A549 (cell line): ENCODE data around the gene KYNU. TPM values are rescaled to one million over a fixed set of nuclear protein-coding genes. Genes with fewer than 3 reads are reported as not detected.
A peak's percentile ranks its signal among the peaks of the same experiment; 100 is the strongest.

ENCODE experiments used
- ATAC-seq, 2 experiments: fragments of 200-7000 bp in 1 of 2; fragments of >200 bp in 1 of 2; cut with Nextera tagmentation in 1 of 2; cut with Tn5 transposase in 1 of 2; 3 replicates each; pipeline versions ENCODE4 v1.8.0 to v1.9.1; 2018 to 2020; ENCODE audit warnings: mild to moderate bottlenecking in 1 of 2, moderate library complexity in 1 of 2
- CTCF ChIA-PET: fragments of 300-600 bp; sonication (Branson Sonifier 250); formaldehyde crosslinking; extraction: SDS; loops from one replicate; lab custom pipeline; 2021; ENCODE audit warnings: antibody characterized with exemption, inconsistent platforms; lab: Yijun Ruan, JAX
- POLR2A ChIA-PET: fragments of 350-600 bp; formaldehyde crosslinking; extraction: SDS; loops from one replicate; lab custom pipeline; 2021; ENCODE audit warnings: antibody characterized with exemption, inconsistent platforms; lab: Yijun Ruan, JAX
- DNase-seq, 2 experiments: peaks; one replicate each; pipeline versions ENCODE4 v3.0.0 to v3.0.0-alpha.2; 2011 to 2016; ENCODE audit warnings: low read depth in 1 of 2, low spot score in 1 of 2
- FAIRE-seq: peaks from 2 replicates; lab custom pipeline; 2011; peaks lifted over from hg19 to GRCh38; lab: Jason Lieb, UNC
- H3K27ac ChIP-seq, 2 experiments: fragments of >200 bp; sonication (Bioruptor Twin); formaldehyde crosslinking; 3 replicates each; pipeline ENCODE4 v1.5.1; 2016 to 2017
- H3K4me1 ChIP-seq: fragments of >200 bp; sonication (Bioruptor Twin); formaldehyde crosslinking; 3 replicates; pipeline ENCODE4 v1.6.1; 2016
- H3K4me2 ChIP-seq: fragments of >200 bp; sonication (Bioruptor Twin); formaldehyde crosslinking; 3 replicates; pipeline ENCODE4 v1.6.1; 2016
- H3K4me3 ChIP-seq: fragments of >200 bp; sonication (Bioruptor Twin); formaldehyde crosslinking; 3 replicates; pipeline ENCODE4 v1.5.1; 2016
- H3K9me3 ChIP-seq: fragments of >200 bp; sonication (Bioruptor Twin); formaldehyde crosslinking; 3 replicates; pipeline ENCODE4 v1.6.1; 2016
- CBX2 ChIP-seq: fragments of 200-600 bp; sonication (generic); IDR thresholded peaks from 2 replicates; pipeline ENCODE4 v1.6.1; 2016; ENCODE audit warnings: low read depth, mild to moderate bottlenecking, borderline replicate concordance
- CBX8 ChIP-seq: fragments of 200-600 bp; sonication (generic); IDR thresholded peaks from 2 replicates; pipeline ENCODE4 v1.6.1; 2016
- CEBPB ChIP-seq, 2 experiments: fragments of >200 bp in 1 of 2; sonication (Bioruptor Twin) in 1 of 2; formaldehyde crosslinking in 1 of 2; IDR thresholded peaks; 2 replicates each; pipeline ENCODE4 v1.6.1; 2012 to 2016
- CHD4 ChIP-seq: fragments of 200-600 bp; sonication (generic); IDR thresholded peaks from 2 replicates; pipeline ENCODE4 v1.6.1; 2016; ENCODE audit warnings: antibody characterized with exemption, mild to moderate bottlenecking, borderline replicate concordance
- EHF ChIP-seq: fragments of 250-450 bp; sonication (Bioruptor Pico); IDR thresholded peaks from 2 replicates; pipeline ENCODE4 v1.5.0; 2020; ENCODE audit warnings: mild to moderate bottlenecking
- EHMT2 ChIP-seq: fragments of 200-600 bp; sonication (generic); IDR thresholded peaks from 2 replicates; pipeline ENCODE4 v1.6.1; 2016; ENCODE audit warnings: antibody characterized with exemption, low read depth, mild to moderate bottlenecking, moderate library complexity
- ESRRA ChIP-seq: fragments of 150-350 bp; IDR thresholded peaks from 2 replicates; pipeline ENCODE4 v1.6.1; 2014; ENCODE audit warnings: mild to moderate bottlenecking, low read length, borderline replicate concordance
- FOSL2 ChIP-seq, 2 experiments: fragments of 450-650 bp in 1 of 2; fragments of >200 bp in 1 of 2; sonication (Bioruptor Twin) in 1 of 2; formaldehyde crosslinking; IDR thresholded peaks; 2 replicates each; pipeline versions ENCODE4 v1.5.0 to v1.6.1; 2016 to 2020; ENCODE audit warnings: mild to moderate bottlenecking in 1 of 2, moderate library complexity in 1 of 2
- GATA3 ChIP-seq: IDR thresholded peaks from 2 replicates; pipeline ENCODE4 v1.6.1; 2012; ENCODE audit warnings: borderline replicate concordance
- HES2 ChIP-seq: fragments of >200 bp; sonication (Bioruptor Twin); formaldehyde crosslinking; IDR thresholded peaks from 2 replicates; pipeline ENCODE4 v1.6.1; 2016
- HEYL ChIP-seq: fragments of 250-450 bp; sonication (Bioruptor Pico); IDR thresholded peaks from 2 replicates; pipeline ENCODE4 v1.8.0; 2021; ENCODE audit warnings: mild to moderate bottlenecking, moderate library complexity
- HMGXB4 ChIP-seq: fragments of 250-450 bp; sonication (Bioruptor Pico); IDR thresholded peaks from 2 replicates; pipeline ENCODE4 v1.5.0; 2021; ENCODE audit warnings: mild to moderate bottlenecking, moderate library complexity, borderline replicate concordance
- HOXB5 ChIP-seq: fragments of 250-450 bp; sonication (Bioruptor Pico); IDR thresholded peaks from 2 replicates; pipeline ENCODE4 v1.5.0; 2020; ENCODE audit warnings: mild to moderate bottlenecking, moderate library complexity
- JUN ChIP-seq, 2 experiments: fragments of >200 bp; sonication (Bioruptor Twin); formaldehyde crosslinking; IDR thresholded peaks; 2 replicates in 1 of 2; 3 replicates in 1 of 2; pipeline ENCODE4 v1.6.1; 2016 to 2017
- MAFK ChIP-seq: fragments of 450-650 bp; IDR thresholded peaks from 2 replicates; pipeline ENCODE4 v1.6.1; 2014; ENCODE audit not compliant: partially characterized antibody
- MAZ ChIP-seq: fragments of 150-350 bp; IDR thresholded peaks from 2 replicates; pipeline ENCODE4 v1.6.1; 2014; ENCODE audit warnings: antibody characterized with exemption, low read depth, low read length, borderline replicate concordance
- POLR2AphosphoS2 ChIP-seq: conservative IDR thresholded peaks from 2 replicates; pipeline ENCODE4 v1.6.1; 2012; ENCODE audit warnings: low read length, improper control_type of control experiment, inconsistent platforms
- RAD21 ChIP-seq, 2 experiments: fragments of >200 bp in 1 of 2; sonication (Bioruptor Twin) in 1 of 2; formaldehyde crosslinking in 1 of 2; IDR thresholded peaks in 1 of 2; conservative IDR thresholded peaks in 1 of 2; 2 replicates in 1 of 2; 3 replicates in 1 of 2; pipeline ENCODE4 v1.6.1; 2012 to 2018; ENCODE audit warnings: inconsistent platforms in 1 of 2
- RCOR1 ChIP-seq: fragments of 150-350 bp; IDR thresholded peaks from 2 replicates; pipeline ENCODE4 v1.6.1; 2014; ENCODE audit warnings: antibody characterized with exemption, low read length, low read depth
- RFX5 ChIP-seq: fragments of 450-650 bp; IDR thresholded peaks from 2 replicates; pipeline ENCODE4 v1.7.1; 2014; ENCODE audit warnings: antibody characterized with exemption, mild to moderate bottlenecking, moderate library complexity
- RNF2 ChIP-seq: fragments of 200-600 bp; sonication (generic); IDR thresholded peaks from 2 replicates; pipeline ENCODE4 v1.6.1; 2016; ENCODE audit warnings: low read depth, mild to moderate bottlenecking, antibody characterized with exemption, moderate library complexity, borderline replicate concordance
- SREBF2 ChIP-seq: fragments of 450-650 bp; IDR thresholded peaks from 2 replicates; pipeline ENCODE4 v1.6.1; 2014; ENCODE audit warnings: mild to moderate bottlenecking, moderate library complexity
- TFCP2L1 ChIP-seq: fragments of 250-450 bp; sonication (Bioruptor Pico); IDR thresholded peaks from 2 replicates; pipeline ENCODE4 v1.5.0; 2021; ENCODE audit warnings: mild to moderate bottlenecking
- ZC3H11A ChIP-seq: fragments of 450-650 bp; IDR thresholded peaks from 2 replicates; pipeline ENCODE4 v1.6.1; 2014; ENCODE audit warnings: antibody characterized with exemption, mild to moderate bottlenecking
- ZNF302 ChIP-seq: fragments of 250-450 bp; sonication (Bioruptor Pico); IDR thresholded peaks from 2 replicates; pipeline ENCODE4 v1.9.0; 2021; ENCODE audit warnings: inconsistent platforms, mild to moderate bottlenecking, moderate library complexity
- WGBS: methylation state at CpG from one replicate; pipeline ENCODE4 v1.1.6; 2017; ENCODE audit errors: missing lambda C conversion rate; 5-methylcytosine and 5-hydroxymethylcytosine counted together
- polyA plus RNA-seq, 4 experiments: library from polyadenylated mRNA; depleted of rRNA in 3 of 4; stranded (reverse); fragments of >200 nt; fragmentation: RNase III in 1 of 4; extraction: RNeasy Plus Mini Kit Qiagen cat#74134 plus additional on column Dnase treatment in 1 of 4; gene quantifications; 2 replicates in 3 of 4; 3 replicates in 1 of 4; pipeline ENCODE4 v1.2.3, GENCODE V29; 2011 to 2017

The KYNU gene
- polyA plus RNA-seq, 2 of the 4 experiments (the other 2 are of a cell fraction), result 302 to 324 TPM

- no peak for TF ChIP-seq EHF (CRISPR knock-in tag)
Observed at GRCh38 chr2:142951190-142952007, 73.9 kb downstream of the KYNU start (continued).

- Histone ChIP-seq H3K4me1 (peaks cover 49% of the 10 kb centered on the region), H3K27ac (no peak overlapping the region), H3K9me3 (peaks cover 14% of the 10 kb centered on the region; the same call in 2 of the 3 replicates), H3K4me2 (peak overlapping the region; percentile 28), H3K4me3 (no peak overlapping the region)
- peak in 1 of 2 experiments; percentile 15; a peak in 3 of 6 replicates for ATAC-seq
- ChIA-PET CTCF (no interaction called here), POLR2A (no interaction called here)
- TF ChIP-seq CBX2, result no peak
- no peak for TF ChIP-seq RNF2
- TF ChIP-seq RCOR1, result no peak
- FAIRE-seq, result no peak
- DNase-seq, result no peak
- 79% methylated on average over 3 of the region's 3 CpGs for WGBS
Observed at GRCh38 chr2:142952018-142952417, 74.6 kb downstream of the KYNU start.

GRCh38 chr2:142952793-142953494, 75.5 kb downstream of the KYNU start:
- no peak for ATAC-seq
- POLR2A ChIA-PET, result no interaction called here
- FAIRE-seq, result no peak
- Histone ChIP-seq H3K4me1 (peaks cover 56% of the 10 kb centered on the region), H3K9me3 (peaks cover 10% of the 10 kb centered on the region; the same call in 2 of the 3 replicates), H3K4me2 (no peak overlapping the region), H3K4me3 (no peak overlapping the region), H3K27ac (no peak overlapping the region)
- DNase-seq, result no peak
- WGBS, result 81% methylated on average over 6 of the region's 6 CpGs
- CTCF ChIA-PET, result no interaction called here
- no peak for TF ChIP-seq HOXB5 (CRISPR knock-in tag)
- TF ChIP-seq ESRRA, result no peak
- no peak for TF ChIP-seq ZNF302
- no peak for TF ChIP-seq POLR2AphosphoS2
- TF ChIP-seq EHMT2, result no peak
- no peak for TF ChIP-seq RCOR1
- no peak for TF ChIP-seq ZC3H11A
- no peak for TF ChIP-seq FOSL2 (IDR thresholded peaks at IDR 0.05)
- no peak for TF ChIP-seq FOSL2 (CRISPR knock-in tag; IDR thresholded peaks at IDR 0.05)
- TF ChIP-seq RFX5, result no peak
- no peak for TF ChIP-seq TFCP2L1 (CRISPR knock-in tag)
- no peak for TF ChIP-seq EHF (CRISPR knock-in tag)
- TF ChIP-seq MAZ, result no peak
- no peak for TF ChIP-seq HEYL (CRISPR knock-in tag)

- no peak for ATAC-seq
- DNase-seq, result no peak
- FAIRE-seq, result no peak
- H3K27ac ChIP-seq, result no peak overlapping the region
- 47% methylated on average over 1 of the region's 1 CpG for WGBS
- peak overlapping the region; percentile 2; the same call in 1 of the 3 replicates for H3K4me2 ChIP-seq
- ChIA-PET POLR2A (no interaction called here), CTCF (interaction anchor here (1.2 kb wide), 1 partner anchor 35 kb away, joined by 3 read pairs; no protein-coding TSS in a partner anchor)
- peaks cover 59% of the 10 kb centered on the region for H3K4me1 ChIP-seq
- no peaks in the 10 kb centered on the region for H3K9me3 ChIP-seq
- H3K4me3 ChIP-seq, result no peak overlapping the region
- TF ChIP-seq GATA3 (peak; percentile 52; the same call in 1 of the 2 replicates), CEBPB (IDR thresholded peaks at IDR 0.05) (no peak), JUN (IDR thresholded peaks at IDR 0.05) (no peak), MAFK (peak; percentile 80), HES2 (no peak), EHF (CRISPR knock-in tag) (no peak), TFCP2L1 (CRISPR knock-in tag) (no peak), HMGXB4 (CRISPR knock-in tag) (no peak), SREBF2 (no peak), CBX2 (no peak), CHD4 (no peak), RAD21 (conservative IDR thresholded peaks at IDR 0.05 in 1 of 2, IDR thresholded peaks at IDR 0.05 in 1 of 2) (no peak), CBX8 (no peak)
Observed at GRCh38 chr2:142954493-142954892, 77.0 kb downstream of the KYNU start.
